Aorta (tissue), 5 donors: ENCODE results near the gene SLC35F1. TPM values are rescaled to one million over a fixed set of nuclear protein-coding genes. Genes with fewer than 3 reads are reported as not detected.
"Not testable (repeated sequence)": the region's sequence is repeated elsewhere in the genome, so short reads cannot be mapped to it uniquely, and the experiment has no call there.

Experiments used
- ATAC-seq: fragments of 200-7000 bp; cut with Tn5 transposase; one replicate; pipeline ENCODE4 v1.9.1; 2022; ENCODE audit warnings: moderate library complexity; ENCODE audit not compliant: low FRiP score
- DNase-seq, 2 donors: peaks; one replicate each; pipeline ENCODE4 v3.0.0-alpha.2; 2020
- H3K27ac ChIP-seq, 2 donors: one replicate each; pipeline ENCODE4 v1.5.1; 2013; ENCODE audit warnings: low read length in 2 of 2, mild to moderate bottlenecking in 2 of 2, moderate library complexity in 2 of 2, control low read depth in 1 of 2, inconsistent platforms in 1 of 2, low read depth in 1 of 2
- H3K27me3 ChIP-seq, 2 donors: one replicate each; pipeline ENCODE4 v1.6.1; 2013; ENCODE audit warnings: control low read depth in 1 of 2, low read length in 1 of 2, mild to moderate bottlenecking in 1 of 2, moderate library complexity in 1 of 2; ENCODE audit not compliant: insufficient read depth in 2 of 2, control insufficient read depth in 1 of 2
- H3K36me3 ChIP-seq, 2 donors: one replicate each; pipeline ENCODE4 v1.6.1; 2013; ENCODE audit warnings: control low read depth in 1 of 2, low read length in 1 of 2, mild to moderate bottlenecking in 1 of 2; ENCODE audit not compliant: insufficient read depth in 2 of 2, control insufficient read depth in 1 of 2
- H3K4me1 ChIP-seq, 2 donors: one replicate each; pipeline ENCODE4 v1.6.1; 2013; ENCODE audit warnings: low read length in 2 of 2, control low read depth in 1 of 2, mild to moderate bottlenecking in 1 of 2, moderate library complexity in 1 of 2; ENCODE audit not compliant: insufficient read depth in 2 of 2, control insufficient read depth in 1 of 2
- H3K4me3 ChIP-seq, 2 donors: one replicate each; pipeline ENCODE4 v1.5.1; 2013; ENCODE audit warnings: low read length in 2 of 2, control low read depth in 1 of 2, mild to moderate bottlenecking in 1 of 2
- H3K9me3 ChIP-seq: one replicate; pipeline ENCODE4 v1.6.1; 2013; ENCODE audit warnings: mild to moderate bottlenecking, low read length; ENCODE audit not compliant: control insufficient read depth
- WGBS, 2 donors: extraction: QIAGEN DNeasy Blood & Tissue Kit; methylation state at CpG; one replicate each; pipeline ENCODE4 v1.1.7; 2013; 5-methylcytosine and 5-hydroxymethylcytosine counted together
- intact Hi-C, 2 donors: fragments of 100-400 bp; cut with DNase I; formaldehyde crosslinking; loops; one replicate each; pipeline versions ENCODE4 v1.14.2 to v1.15.0; 2022
- polyA plus RNA-seq, 2 donors: library from polyadenylated mRNA; stranded (reverse); fragments of 200-250 nt; gene quantifications; one replicate each; pipeline ENCODE4 v1.2.3, GENCODE V29; 2013
- total RNA-seq, 2 donors: library from RNA; stranded (reverse); fragmentation: NEBNext Ultra II Directional; extraction: Animal tissue kit (Norgen Biotek cat#: 25700); gene quantifications; one replicate each; pipeline ENCODE4 v1.2.1, GENCODE V29; 2021
- donor health status: healthy with polysubstance abuse.
- donor health status: Bipolar disorder and iron deficiency.
- donor health status: DM: no; HTN: no; CAD: no.
- donor health status: DM: no; HTN: no; CAD: no.
- donor health status: DM: yes; HTN: yes; CAD: no.

SLC35F1 gene
- total and polyA plus RNA-seq, 4 donors: 0.59 to 1.9 (median 1.2) TPM

GRCh38 chr6:117961301-117961700 lies 54.2 kb downstream of the SLC35F1 start:
- no peaks in the 10 kb centered on the region for H3K36me3 ChIP-seq
- H3K27ac ChIP-seq: no peak overlapping the region
- intact Hi-C loops: no loop called here
- no peaks in the 10 kb centered on the region for H3K27me3 ChIP-seq
- H3K4me3 ChIP-seq: no peak overlapping the region
- WGBS, 2 donors: 47 to 68% methylated on average over 3 of the region's 3 CpGs
- no peaks in the 10 kb centered on the region for H3K4me1 ChIP-seq
- DNase-seq (no peak), ATAC-seq (no peak)
- peaks cover 5% of the 10 kb centered on the region for H3K9me3 ChIP-seq

- DNase-seq, H3K27ac ChIP-seq, H3K36me3 ChIP-seq, intact Hi-C loops, H3K4me3 ChIP-seq, H3K4me1 ChIP-seq, H3K27me3 ChIP-seq, H3K9me3 ChIP-seq, ATAC-seq: not testable (repeated sequence)
- WGBS, 2 donors: 84 to 89% methylated on average over 7 of the region's 7 CpGs
These were observed 58.7 kb downstream of the SLC35F1 start for GRCh38 chr6:117965763-117966162.

- intact Hi-C loops: loop anchor here (10.0 kb wide), 2 partner anchors 293 to 613 kb away; no protein-coding TSS in a partner anchor
- no peaks in the 10 kb centered on the region for H3K27me3 ChIP-seq
- ATAC-seq (no peak), DNase-seq (no peak)
- no peaks in the 10 kb centered on the region for H3K36me3 ChIP-seq
- H3K4me3 ChIP-seq: no peak overlapping the region
- H3K4me1 ChIP-seq: no peaks in the 10 kb centered on the region
- H3K9me3 ChIP-seq: no peaks in the 10 kb centered on the region
- no peak overlapping the region for H3K27ac ChIP-seq
These were observed 64.6 kb downstream of the SLC35F1 start for GRCh38 chr6:117971637-117972036.

GRCh38 chr6:117974914-117975627 lies 68.0 kb downstream of the SLC35F1 start:
- Histone ChIP-seq H3K4me1 (no peaks in the 10 kb centered on the region), H3K36me3 (no peaks in the 10 kb centered on the region), H3K27me3 (no peaks in the 10 kb centered on the region), H3K4me3 (no peak overlapping the region), H3K9me3 (no peaks in the 10 kb centered on the region), H3K27ac (no peak overlapping the region)
- intact Hi-C loops: loop anchor here (5.0 to 10.0 kb wide), 4 partner anchors 287 to 642 kb away; no protein-coding TSS in a partner anchor
- ATAC-seq (no peak), DNase-seq (no peak)
- WGBS, 2 donors: 82 to 83% methylated on average over 1 of the region's 1 CpG

GRCh38 chr6:117976030-117976651 lies 69.1 kb downstream of the SLC35F1 start:
- ATAC-seq: no peak

GRCh38 chr6:117985916-117986315 lies 78.9 kb downstream of the SLC35F1 start:
- Histone ChIP-seq H3K27me3 (no peaks in the 10 kb centered on the region), H3K9me3 (peaks cover 1% of the 10 kb centered on the region), H3K36me3 (no peaks in the 10 kb centered on the region), H3K4me1 (no peaks in the 10 kb centered on the region), H3K4me3 (no peak overlapping the region), H3K27ac (no peak overlapping the region)
- DNase-seq (no peak), ATAC-seq (no peak)
- 50 to 64% methylated on average over 1 of the region's 1 CpG for WGBS, 2 donors
- intact Hi-C loops: no loop called here

More at GRCh38 chr6:117976030-117976651, 69.1 kb downstream of the SLC35F1 start:
- no peak overlapping the region for H3K27ac ChIP-seq
- no peak for DNase-seq
- no peak overlapping the region for H3K4me3 ChIP-seq
- H3K36me3 ChIP-seq: no peaks in the 10 kb centered on the region
- no peaks in the 10 kb centered on the region for H3K27me3 ChIP-seq
- no peaks in the 10 kb centered on the region for H3K4me1 ChIP-seq
- no peaks in the 10 kb centered on the region for H3K9me3 ChIP-seq
- intact Hi-C loops: loop anchor here (5.0 to 10.0 kb wide), 4 partner anchors 286 to 641 kb away; no protein-coding TSS in a partner anchor
- WGBS, 2 donors: 8 to 10% methylated on average over 2 of the region's 2 CpGs

GRCh38 chr6:117986396-117986795 lies 79.3 kb downstream of the SLC35F1 start:
- Histone ChIP-seq H3K9me3 (peaks cover 1% of the 10 kb centered on the region), H3K36me3 (no peaks in the 10 kb centered on the region), H3K27ac (no peak overlapping the region), H3K27me3 (no peaks in the 10 kb centered on the region), H3K4me1 (no peaks in the 10 kb centered on the region), H3K4me3 (no peak overlapping the region)
- intact Hi-C loops: no loop called here
- DNase-seq (no peak), ATAC-seq (no peak)
- 44 to 49% methylated on average over 4 of the region's 4 CpGs for WGBS, 2 donors

- WGBS, 2 donors: 49 to 54% methylated on average over 3 of the region's 3 CpGs
- Histone ChIP-seq H3K4me3 (no peak overlapping the region), H3K4me1 (no peaks in the 10 kb centered on the region), H3K27me3 (no peaks in the 10 kb centered on the region), H3K36me3 (no peaks in the 10 kb centered on the region), H3K27ac (no peak overlapping the region), H3K9me3 (peaks cover 1% of the 10 kb centered on the region)
- intact Hi-C loops: no loop called here
- no peak for DNase-seq
- no peak for ATAC-seq
These were observed 82.0 kb downstream of the SLC35F1 start for GRCh38 chr6:117989086-117989485.

- ATAC-seq (no peak), DNase-seq (no peak)
- peaks cover 1% of the 10 kb centered on the region for H3K9me3 ChIP-seq
- H3K4me3 ChIP-seq: no peak overlapping the region
- intact Hi-C loops: no loop called here
- H3K27ac ChIP-seq: no peak overlapping the region
- H3K36me3 ChIP-seq: no peaks in the 10 kb centered on the region
- no peaks in the 10 kb centered on the region for H3K4me1 ChIP-seq
- H3K27me3 ChIP-seq: no peaks in the 10 kb centered on the region
- WGBS, 2 donors: 4 to 30% methylated on average over 1 of the region's 1 CpG
These were observed 83.1 kb downstream of the SLC35F1 start for GRCh38 chr6:117990151-117990550.
